A549 treated with Mapracorat at 1 μM for 4 hours (cell line): ENCODE data around the gene TM4SF4. TPM values are rescaled to one million over a fixed set of nuclear protein-coding genes. Genes with fewer than 3 reads are reported as not detected.

ENCODE experiments used
- total RNA-seq: library from RNA; stranded (reverse); fragments of 200-300 nt; extraction: Qiagen RNA extraction; gene quantifications from 5 replicates; pipeline ENCODE4 v1.2.3, GENCODE V29; 2022

Gene TM4SF4
- total RNA-seq, result 25.7 to 46.4 TPM (median 34.4 TPM) in 5 replicates

GRCh38 chr3:149474250-149474817, at the start of gene TM4SF4:
Gene TM4SF4 (plus strand): TSS chr3:149474697. CDS start chr3:149474878, 181 bp downstream.

Other genes with a start within 250 kb of the TM4SF4 start
- gene TM4SF18, start 141.1 kb upstream of the TM4SF4 start, total RNA-seq, result 33.6 to 37.3 TPM (median 34.3 TPM) in 5 replicates
- gene TM4SF1, start 97.0 kb upstream of the TM4SF4 start, total RNA-seq, result 1,029 to 1,594 TPM (median 1,260 TPM) in 5 replicates
- gene WWTR1, start 183.3 kb downstream of the TM4SF4 start, total RNA-seq, result 136 to 167 TPM (median 150 TPM) in 5 replicates